ENCODE data around the gene DLGAP1.

DNA sequence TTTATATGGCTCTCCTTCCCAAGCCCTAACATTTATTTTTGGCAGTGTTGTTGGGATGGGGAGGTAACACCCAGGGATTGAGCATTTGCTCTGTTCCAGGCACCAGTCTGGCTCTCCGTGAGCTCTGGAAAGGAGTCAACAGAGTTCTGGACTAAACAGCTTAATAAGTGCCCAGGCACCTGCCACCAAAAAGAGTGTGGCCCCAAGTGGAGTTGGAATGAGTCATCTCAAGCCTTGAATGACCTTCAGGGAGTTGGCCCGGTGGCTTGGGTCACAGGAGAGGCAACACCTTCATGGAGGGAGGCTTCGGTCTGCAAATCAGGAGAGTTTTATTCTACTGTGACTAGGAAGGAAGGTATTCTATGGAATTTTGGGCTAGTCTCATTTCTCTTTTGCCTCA, 203.2 kb downstream of the DLGAP1 start:
- TF ChIP-seq, protein P1, sequence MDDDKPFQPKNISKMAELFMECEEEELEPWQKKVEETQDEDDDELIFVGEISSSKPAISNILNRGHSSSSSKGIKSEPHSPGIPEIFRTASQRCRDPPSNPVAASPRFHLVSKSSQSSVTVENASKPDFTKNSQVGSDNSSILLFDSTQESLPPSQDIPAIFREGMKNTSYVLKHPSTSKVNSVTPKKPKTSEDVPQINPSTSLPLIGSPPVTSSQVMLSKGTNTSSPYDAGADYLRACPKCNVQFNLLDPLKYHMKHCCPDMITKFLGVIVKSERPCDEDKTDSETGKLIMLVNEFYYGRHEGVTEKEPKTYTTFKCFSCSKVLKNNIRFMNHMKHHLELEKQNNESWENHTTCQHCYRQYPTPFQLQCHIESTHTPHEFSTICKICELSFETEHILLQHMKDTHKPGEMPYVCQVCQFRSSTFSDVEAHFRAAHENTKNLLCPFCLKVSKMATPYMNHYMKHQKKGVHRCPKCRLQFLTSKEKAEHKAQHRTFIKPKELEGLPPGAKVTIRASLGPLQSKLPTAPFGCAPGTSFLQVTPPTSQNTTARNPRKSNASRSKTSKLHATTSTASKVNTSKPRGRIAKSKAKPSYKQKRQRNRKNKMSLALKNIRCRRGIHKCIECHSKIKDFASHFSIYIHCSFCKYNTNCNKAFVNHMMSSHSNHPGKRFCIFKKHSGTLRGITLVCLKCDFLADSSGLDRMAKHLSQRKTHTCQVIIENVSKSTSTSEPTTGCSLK (tag by site-specific recombination; IDR thresholded peaks at IDR 0.05) = no peak
- TF ChIP-seq ZNF571 (tag by site-specific recombination; IDR thresholded peaks at IDR 0.05) = no peak
- TF ChIP-seq ZNF239 (tag by site-specific recombination; IDR thresholded peaks at IDR 0.05) = no peak
- TF ChIP-seq GLIS2 (tag by site-specific recombination; IDR thresholded peaks at IDR 0.05) = no peak
- TF ChIP-seq, protein P2, sequence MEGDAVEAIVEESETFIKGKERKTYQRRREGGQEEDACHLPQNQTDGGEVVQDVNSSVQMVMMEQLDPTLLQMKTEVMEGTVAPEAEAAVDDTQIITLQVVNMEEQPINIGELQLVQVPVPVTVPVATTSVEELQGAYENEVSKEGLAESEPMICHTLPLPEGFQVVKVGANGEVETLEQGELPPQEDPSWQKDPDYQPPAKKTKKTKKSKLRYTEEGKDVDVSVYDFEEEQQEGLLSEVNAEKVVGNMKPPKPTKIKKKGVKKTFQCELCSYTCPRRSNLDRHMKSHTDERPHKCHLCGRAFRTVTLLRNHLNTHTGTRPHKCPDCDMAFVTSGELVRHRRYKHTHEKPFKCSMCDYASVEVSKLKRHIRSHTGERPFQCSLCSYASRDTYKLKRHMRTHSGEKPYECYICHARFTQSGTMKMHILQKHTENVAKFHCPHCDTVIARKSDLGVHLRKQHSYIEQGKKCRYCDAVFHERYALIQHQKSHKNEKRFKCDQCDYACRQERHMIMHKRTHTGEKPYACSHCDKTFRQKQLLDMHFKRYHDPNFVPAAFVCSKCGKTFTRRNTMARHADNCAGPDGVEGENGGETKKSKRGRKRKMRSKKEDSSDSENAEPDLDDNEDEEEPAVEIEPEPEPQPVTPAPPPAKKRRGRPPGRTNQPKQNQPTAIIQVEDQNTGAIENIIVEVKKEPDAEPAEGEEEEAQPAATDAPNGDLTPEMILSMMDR (tag by site-specific recombination; IDR thresholded peaks at IDR 0.05) = no peak
- no peak for TF ChIP-seq HOXD13 (CRISPR knock-in tag; IDR thresholded peaks at IDR 0.05; ENCODE audit: borderline replicate concordance)
- TF ChIP-seq, protein P3, sequence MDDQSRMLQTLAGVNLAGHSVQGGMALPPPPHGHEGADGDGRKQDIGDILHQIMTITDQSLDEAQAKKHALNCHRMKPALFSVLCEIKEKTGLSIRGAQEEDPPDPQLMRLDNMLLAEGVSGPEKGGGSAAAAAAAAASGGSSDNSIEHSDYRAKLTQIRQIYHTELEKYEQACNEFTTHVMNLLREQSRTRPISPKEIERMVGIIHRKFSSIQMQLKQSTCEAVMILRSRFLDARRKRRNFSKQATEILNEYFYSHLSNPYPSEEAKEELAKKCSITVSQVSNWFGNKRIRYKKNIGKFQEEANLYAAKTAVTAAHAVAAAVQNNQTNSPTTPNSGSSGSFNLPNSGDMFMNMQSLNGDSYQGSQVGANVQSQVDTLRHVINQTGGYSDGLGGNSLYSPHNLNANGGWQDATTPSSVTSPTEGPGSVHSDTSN (CRISPR knock-in tag; IDR thresholded peaks at IDR 0.05) = no peak
- no peak for TF ChIP-seq ZNF292 (tag by site-specific recombination; IDR thresholded peaks at IDR 0.05; ENCODE audit: borderline replicate concordance, low read depth)
- no peak for TF ChIP-seq RBAK (tag by site-specific recombination; IDR thresholded peaks at IDR 0.05)
- TF ChIP-seq, protein P4, sequence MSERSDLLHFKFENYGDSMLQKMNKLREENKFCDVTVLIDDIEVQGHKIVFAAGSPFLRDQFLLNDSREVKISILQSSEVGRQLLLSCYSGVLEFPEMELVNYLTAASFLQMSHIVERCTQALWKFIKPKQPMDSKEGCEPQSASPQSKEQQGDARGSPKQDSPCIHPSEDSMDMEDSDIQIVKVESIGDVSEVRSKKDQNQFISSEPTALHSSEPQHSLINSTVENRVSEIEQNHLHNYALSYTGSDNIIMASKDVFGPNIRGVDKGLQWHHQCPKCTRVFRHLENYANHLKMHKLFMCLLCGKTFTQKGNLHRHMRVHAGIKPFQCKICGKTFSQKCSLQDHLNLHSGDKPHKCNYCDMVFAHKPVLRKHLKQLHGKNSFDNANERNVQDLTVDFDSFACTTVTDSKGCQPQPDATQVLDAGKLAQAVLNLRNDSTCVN (tag by site-specific recombination; optimal IDR thresholded peaks at IDR 0.05) = no peak
- no peak for TF ChIP-seq ZNF274 (IDR thresholded peaks at IDR 0.05; ENCODE audit: low read length)
- no peak for TF ChIP-seq ZNF274 (tag by site-specific recombination; IDR thresholded peaks at IDR 0.05; ENCODE audit: borderline replicate concordance)
- TF ChIP-seq, protein P5, sequence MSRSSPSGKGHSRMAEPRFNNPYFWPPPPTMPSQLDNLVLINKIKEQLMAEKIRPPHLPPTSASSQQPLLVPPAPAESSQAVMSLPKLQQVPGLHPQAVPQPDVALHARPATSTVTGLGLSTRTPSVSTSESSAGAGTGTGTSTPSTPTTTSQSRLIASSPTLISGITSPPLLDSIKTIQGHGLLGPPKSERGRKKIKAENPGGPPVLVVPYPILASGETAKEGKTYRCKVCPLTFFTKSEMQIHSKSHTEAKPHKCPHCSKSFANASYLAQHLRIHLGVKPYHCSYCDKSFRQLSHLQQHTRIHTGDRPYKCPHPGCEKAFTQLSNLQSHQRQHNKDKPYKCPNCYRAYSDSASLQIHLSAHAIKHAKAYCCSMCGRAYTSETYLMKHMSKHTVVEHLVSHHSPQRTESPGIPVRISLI (tag by site-specific recombination; IDR thresholded peaks at IDR 0.05) = no peak
